SHP77 treated with DMSO at 0.1 percent for 48 hours (cell line): ENCODE results near the gene CAMK2D.

ENCODE experiments used
- DNase-seq: peaks from one replicate; lab custom pipeline; 2025; lab: John Stamatoyannopoulos, UW

The CAMK2D gene

DNA sequence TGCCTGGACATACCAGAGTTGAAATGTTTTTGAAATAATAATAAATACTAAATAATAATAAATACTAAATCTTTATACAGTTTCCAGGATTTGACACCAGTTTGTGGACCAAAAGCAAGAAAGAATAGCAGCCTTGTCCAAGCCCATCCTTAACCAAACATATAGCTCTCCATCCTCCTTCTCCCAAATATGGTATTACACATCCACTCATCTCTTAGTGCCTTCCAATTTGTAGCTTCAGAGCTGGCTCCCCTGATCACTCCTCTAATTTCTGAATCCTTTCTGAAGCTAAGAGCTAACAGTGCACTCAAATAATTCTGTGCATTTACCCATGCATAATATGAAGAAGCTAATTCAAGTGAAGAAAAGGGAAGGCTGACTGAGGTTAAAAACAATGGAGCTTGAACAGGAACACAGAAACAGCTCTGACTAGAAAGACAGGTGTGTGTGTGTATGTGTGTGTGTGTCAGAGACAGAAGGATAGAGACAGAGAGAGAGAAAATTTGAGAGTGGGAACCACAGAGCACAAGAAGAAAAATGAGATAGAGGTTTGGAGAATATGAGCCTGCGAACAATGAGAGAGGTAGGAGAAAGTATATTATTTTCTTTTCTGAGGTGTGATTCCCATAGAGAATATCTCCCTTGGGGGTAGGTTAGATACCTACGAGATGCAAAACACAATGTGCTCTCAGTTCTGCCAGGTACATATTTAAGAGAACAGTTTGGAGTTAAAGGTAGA lies 123.5 kb downstream of the CAMK2D start:
- DNase-seq: no peak

- no peak for DNase-seq
Observed at GRCh38 chr4:113637363-113637762, 124.2 kb downstream of the CAMK2D start.

DNA sequence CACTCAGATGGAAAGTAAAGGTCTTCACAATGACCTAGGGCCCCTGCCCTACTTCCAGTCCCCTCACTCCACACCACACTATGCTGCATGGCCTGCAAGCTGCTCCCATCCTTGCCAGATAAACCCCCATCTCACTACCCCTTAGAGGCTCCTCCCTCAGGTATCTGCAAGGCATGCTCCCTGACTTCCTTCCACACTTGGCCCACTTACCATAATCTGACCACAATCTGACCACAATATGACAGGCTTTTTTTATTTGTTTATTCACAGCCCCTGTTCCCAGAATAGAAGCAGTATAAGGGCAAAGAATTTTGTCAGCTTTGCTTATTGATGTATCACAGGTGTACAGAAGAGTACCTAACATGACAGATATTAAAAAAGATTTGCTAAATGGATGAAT lies 124.7 kb downstream of the CAMK2D start:
- no peak for DNase-seq

GRCh38 chr4:113636438-113636818 lies 125.1 kb downstream of the CAMK2D start:
- no peak for DNase-seq

DNA sequence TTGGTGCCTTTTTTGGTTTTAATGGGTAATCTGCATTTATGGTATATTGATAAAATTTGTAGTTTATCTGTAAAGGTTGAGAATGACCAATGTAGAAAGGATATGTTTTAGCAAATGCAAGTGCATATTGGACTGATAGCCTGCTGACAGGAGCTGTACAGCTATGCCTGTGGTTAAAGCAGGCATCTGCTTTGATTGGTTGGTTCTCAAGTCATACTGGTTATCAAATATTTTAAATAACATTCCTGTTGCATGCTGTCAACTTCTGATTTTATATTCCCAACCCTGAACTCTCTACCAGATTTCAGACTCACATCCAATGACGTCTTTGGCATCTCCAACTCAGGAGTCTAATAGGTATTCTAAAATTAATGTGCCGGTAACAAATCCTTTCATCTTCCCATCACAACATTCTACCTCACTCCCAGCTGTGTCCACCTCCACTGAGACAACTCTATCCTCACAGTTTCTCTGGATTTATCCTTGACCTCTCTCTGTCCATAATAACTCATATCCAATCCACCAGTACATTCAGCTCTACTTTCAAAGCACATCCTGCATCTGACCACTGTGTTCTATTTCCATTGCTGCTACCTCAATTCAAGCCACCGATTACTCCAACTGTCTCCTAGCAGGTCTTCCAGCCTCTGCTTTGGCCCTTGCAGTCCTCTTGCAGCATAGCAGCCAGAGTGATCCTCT lies 125.7 kb downstream of the CAMK2D start:
- no peak for DNase-seq

- no peak for DNase-seq
Observed at GRCh38 chr4:113634081-113634969, 127.2 kb downstream of the CAMK2D start.

GRCh38 chr4:113633467-113633866 lies 128.1 kb downstream of the CAMK2D start:
- no peak for DNase-seq

GRCh38 chr4:113628711-113629110 lies 132.8 kb downstream of the CAMK2D start:
- no peak for DNase-seq

GRCh38 chr4:113627321-113627720 lies 134.2 kb downstream of the CAMK2D start:
- DNase-seq: no peak

DNA sequence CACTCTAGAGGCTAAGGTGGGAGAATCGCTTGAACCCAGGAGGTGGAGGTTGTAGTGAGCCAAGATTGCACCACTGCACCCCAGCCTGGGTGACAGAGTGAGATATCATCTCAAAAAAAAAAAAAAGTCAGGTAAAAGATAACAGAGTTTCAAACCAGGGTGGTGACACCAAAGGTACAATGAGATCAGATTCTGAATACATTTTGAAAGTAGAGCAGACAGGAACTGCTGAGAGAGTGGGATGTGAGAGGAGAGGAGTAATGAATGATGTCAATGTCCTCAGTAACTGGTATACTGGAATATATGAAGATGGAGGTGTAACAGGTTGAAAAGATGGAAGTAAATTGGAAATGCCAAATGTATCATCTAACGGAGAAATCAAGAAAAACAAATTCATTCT lies 135.6 kb downstream of the CAMK2D start:
- DNase-seq: no peak

DNA sequence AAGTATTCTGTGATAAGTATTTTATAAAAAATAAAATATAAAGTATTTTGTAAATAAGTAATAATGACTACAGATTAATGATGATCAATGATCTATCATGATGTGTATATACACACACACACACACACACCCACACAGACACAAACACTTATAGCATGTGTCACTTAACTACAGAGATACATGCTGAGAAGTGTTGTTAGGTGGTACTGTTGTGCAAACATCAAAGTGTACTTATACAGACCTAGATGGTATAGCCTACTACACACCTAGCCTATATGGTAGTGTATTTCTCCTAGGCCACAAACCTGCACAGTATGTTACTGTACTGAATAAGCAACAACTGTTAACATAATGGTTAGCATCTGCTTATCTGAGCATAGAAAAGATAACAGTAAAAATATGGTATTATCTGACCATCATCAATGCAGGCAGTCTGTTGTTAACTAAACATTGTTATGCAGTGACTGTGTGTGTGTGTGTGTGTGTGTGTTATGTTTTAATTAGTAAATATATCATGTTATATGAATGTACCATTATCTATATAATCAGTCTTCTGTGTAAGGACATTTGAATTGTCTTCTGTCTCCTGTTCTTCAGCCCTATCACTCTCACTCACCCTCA lies 138.2 kb downstream of the CAMK2D start:
- no peak for DNase-seq

DNA sequence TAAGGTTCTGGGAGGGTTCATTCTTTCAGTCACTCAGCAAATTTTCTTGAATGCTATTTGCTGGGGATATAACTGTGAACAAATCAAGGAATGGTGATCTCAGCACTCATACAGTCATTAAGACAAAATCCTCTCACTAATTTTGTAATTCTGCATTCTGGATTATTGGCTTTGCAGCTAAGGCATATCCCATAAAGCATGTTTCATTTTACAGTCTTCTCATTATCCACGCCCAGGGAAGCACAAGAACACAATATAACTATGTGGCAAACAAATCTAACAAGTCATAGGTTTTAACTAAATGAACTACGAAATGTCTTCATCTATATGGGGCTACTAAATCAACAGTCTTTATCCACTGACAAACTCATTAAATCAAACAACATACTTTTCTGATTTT lies 139.9 kb downstream of the CAMK2D start:
- DNase-seq: no peak

GRCh38 chr4:113620032-113620431 lies 141.5 kb downstream of the CAMK2D start:
- DNase-seq: no peak

DNA sequence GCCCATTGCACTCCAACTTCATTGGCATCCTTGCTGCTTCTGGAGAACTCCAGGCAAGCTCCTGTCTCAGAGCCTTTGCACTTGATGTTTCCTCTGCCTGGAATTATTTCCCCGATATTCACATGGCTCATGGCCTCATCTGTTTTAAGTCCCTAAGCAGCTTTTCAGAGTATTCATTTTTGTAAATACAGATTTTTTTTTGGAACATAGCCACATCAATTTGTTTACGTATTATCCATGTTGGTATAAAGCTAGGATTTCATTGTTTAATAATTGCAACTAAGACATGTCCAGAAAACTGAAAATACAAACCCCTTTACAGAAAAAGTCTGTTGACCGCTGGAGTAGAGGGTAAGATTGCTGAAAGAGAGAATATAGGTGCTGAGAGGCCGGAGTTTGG lies 142.0 kb downstream of the CAMK2D start:
- no peak for DNase-seq

DNA sequence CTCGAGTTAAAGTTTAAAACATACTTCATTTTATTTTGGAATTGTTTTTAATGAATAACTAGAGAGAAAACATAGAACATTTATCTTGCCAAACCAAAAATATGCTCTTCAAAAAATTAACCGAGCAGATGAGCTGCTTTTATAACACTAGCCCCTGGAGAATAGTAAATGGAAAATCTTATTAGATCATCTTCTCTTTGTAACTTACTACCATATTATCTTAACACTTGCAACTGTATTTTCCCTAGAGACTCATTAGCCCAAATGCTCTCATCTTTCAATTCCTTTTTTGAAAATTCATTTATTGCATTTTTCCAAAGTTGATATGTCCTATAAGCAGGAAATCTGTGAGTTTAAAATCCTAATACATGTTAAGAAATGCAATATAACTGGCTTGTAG lies 143.3 kb downstream of the CAMK2D start:
- no peak for DNase-seq

DNA sequence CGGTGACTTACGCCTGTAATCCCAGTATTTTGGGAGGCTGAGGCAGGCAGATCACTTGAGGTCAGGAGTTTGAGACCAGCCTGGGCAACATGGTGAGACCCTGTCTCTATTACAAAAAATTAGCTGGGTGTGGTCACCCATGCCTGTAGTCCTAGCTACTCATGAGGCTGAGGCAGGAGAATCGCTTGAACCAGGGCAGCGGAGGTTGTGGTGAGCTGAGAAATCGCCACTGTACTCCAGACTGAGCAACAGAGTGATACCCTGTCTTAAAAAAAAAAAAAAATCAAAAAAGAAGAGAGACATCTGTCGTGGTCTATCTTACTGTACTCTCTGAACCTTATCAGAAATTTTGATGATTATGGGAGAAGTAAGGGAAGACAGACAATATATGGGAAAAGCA lies 144.3 kb downstream of the CAMK2D start:
- no peak for DNase-seq

- no peak for DNase-seq
Observed at GRCh38 chr4:113616443-113616842, 145.1 kb downstream of the CAMK2D start.

- DNase-seq: no peak
Observed at GRCh38 chr4:113614414-113614813, 147.1 kb downstream of the CAMK2D start.

DNA sequence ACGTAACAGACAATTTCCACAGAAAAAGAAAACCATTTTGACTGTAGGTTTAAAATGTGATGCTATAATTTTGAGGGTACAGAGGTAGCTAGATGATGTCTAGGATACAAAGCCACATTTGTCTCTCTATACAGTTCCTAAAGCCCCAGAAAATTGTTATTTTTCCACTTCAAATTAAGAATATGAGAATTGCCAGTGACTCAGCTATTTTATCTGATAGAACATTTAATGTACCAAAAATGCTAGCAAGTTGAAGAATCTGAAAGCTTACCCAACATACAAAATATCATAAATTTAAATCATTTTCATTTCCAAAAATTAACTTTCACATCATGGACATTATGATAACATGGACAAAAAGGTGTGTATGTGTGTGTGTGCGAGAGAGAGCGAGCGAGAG lies 148.0 kb downstream of the CAMK2D start:
- no peak for DNase-seq

GRCh38 chr4:113610537-113610936 lies 151.0 kb downstream of the CAMK2D start:
- DNase-seq: no peak

DNA sequence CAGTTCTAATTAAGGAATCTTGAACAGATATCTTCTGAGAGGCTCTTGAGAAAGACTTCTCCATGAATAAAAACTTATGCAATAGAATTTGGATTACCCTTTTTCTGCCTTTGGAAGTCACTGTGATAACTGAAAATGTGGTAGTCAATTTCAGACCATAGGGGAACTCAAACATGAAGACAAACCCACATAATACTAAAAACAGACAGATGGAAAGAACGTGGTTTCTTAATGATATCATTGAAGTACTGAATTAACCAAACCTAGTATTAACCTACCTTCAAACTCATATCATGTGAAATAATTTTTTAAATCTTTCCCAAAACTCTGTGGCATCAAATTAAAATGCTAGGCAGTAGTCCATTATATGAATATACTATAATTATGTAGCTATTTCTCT lies 153.5 kb downstream of the CAMK2D start:
- no peak for DNase-seq

GRCh38 chr4:113607147-113607720 lies 154.3 kb downstream of the CAMK2D start:
- no peak for DNase-seq
